Caco-2 (cell line): ENCODE data around the gene EDDM3A. TPM values are rescaled to one million over a fixed set of nuclear protein-coding genes. Genes with fewer than 3 reads are reported as not detected.
"Not testable (repeated sequence)": the region's sequence is repeated elsewhere in the genome, so short reads cannot be mapped to it uniquely, and the experiment has no call there.

Source experiments
- BruUV-seq: library from RNA; stranded (reverse); fragments of 400-500 nt; replicated peaks from 2 replicates; lab custom pipeline; 2021; lab: Mats Ljungman, UMichigan
- CTCF ChIA-PET: fragments of 300-600 bp; sonication (Branson Sonifier 250); formaldehyde crosslinking; loops from one replicate; lab custom pipeline; 2022; ENCODE audit warnings: antibody characterized with exemption; lab: Charles Lee
- POLR2A ChIA-PET: fragments of 300-600 bp; sonication (Branson Sonifier 250); formaldehyde crosslinking; loops from one replicate; lab custom pipeline; 2022; ENCODE audit warnings: antibody characterized with exemption; lab: Charles Lee
- DNase-seq, 2 experiments: peaks; one replicate each; pipeline versions ENCODE4 v3.0.0 to v3.0.0-alpha.2; 2020 to 2022
- H3K27me3 ChIP-seq: replicated peaks from 2 replicates; pipeline ENCODE4 v1.6.0; 2011; ENCODE audit warnings: low read length; ENCODE audit not compliant: control insufficient read depth, insufficient read depth
- H3K36me3 ChIP-seq: 2 replicates; pipeline ENCODE4 v1.5.1; 2011; ENCODE audit warnings: low read length; ENCODE audit not compliant: control insufficient read depth, insufficient read depth
- H3K4me1 ChIP-seq: fragments of 250-450 bp; sonication (Bioruptor Pico); 2 replicates; pipeline ENCODE4 v1.5.1; 2020; ENCODE audit warnings: mild to moderate bottlenecking
- H3K4me3 ChIP-seq: 2 replicates; pipeline ENCODE4 v1.5.1; 2011; ENCODE audit warnings: low read depth, mild to moderate bottlenecking, control low read depth, low read length
- H3K9me3 ChIP-seq: fragments of 250-450 bp; sonication (Bioruptor Pico); 2 replicates; pipeline ENCODE4 v1.5.1; 2020; ENCODE audit warnings: mild to moderate bottlenecking, moderate library complexity
- H3K27ac Mint-ChIP-seq: one replicate; pipeline ENCODE4 v1.8.0; 2022; ENCODE audit warnings: mixed read lengths; ENCODE audit not compliant: unreplicated experiment
- H3K27me3 Mint-ChIP-seq: one replicate; pipeline ENCODE4 v1.8.0; 2022; ENCODE audit warnings: mixed read lengths; ENCODE audit not compliant: insufficient read depth, unreplicated experiment
- H3K36me3 Mint-ChIP-seq: one replicate; pipeline ENCODE4 v1.8.0; 2022; ENCODE audit warnings: mild to moderate bottlenecking, mixed read lengths; ENCODE audit not compliant: insufficient read depth, unreplicated experiment
- H3K4me1 Mint-ChIP-seq: one replicate; pipeline ENCODE4 v1.8.0; 2022; ENCODE audit warnings: low read depth, mixed read lengths; ENCODE audit not compliant: unreplicated experiment
- H3K4me3 Mint-ChIP-seq: one replicate; pipeline ENCODE4 v1.8.0; 2022; ENCODE audit warnings: mild to moderate bottlenecking, moderate library complexity, mixed read lengths; ENCODE audit not compliant: unreplicated experiment
- H3K9me3 Mint-ChIP-seq: one replicate; pipeline ENCODE4 v1.8.0; 2022; ENCODE audit warnings: mixed read lengths; ENCODE audit not compliant: unreplicated experiment
- intact Hi-C: fragments of 100-400 bp; cut with micrococcal nuclease; formaldehyde crosslinking; loops from one replicate; pipeline ENCODE4 v1.10.0; 2022; ENCODE audit not compliant: unreplicated experiment
- total RNA-seq: library from RNA; stranded (reverse); gene quantifications from 2 replicates; pipeline ENCODE4 v1.2.3, GENCODE V29; 2022
- TF ChIP-seq, protein P1 (sequence below), 2 experiments: fragments of 200-600 bp in 1 of 2; IDR thresholded peaks; 1 replicate in 1 of 2; 2 replicates in 1 of 2; pipeline versions ENCODE4 v1.5.1 to v1.8.0; 2011 to 2022; ENCODE audit warnings: antibody characterized with exemption in 1 of 2, control low read depth in 1 of 2, inconsistent platforms in 1 of 2, low read depth in 1 of 2, low read length in 1 of 2, mild to moderate bottlenecking in 1 of 2, moderate library complexity in 1 of 2; ENCODE audit not compliant: insufficient read depth in 1 of 2, severe bottlenecking in 1 of 2, unreplicated experiment in 1 of 2

The EDDM3A gene
- total RNA-seq, 1 experiment from 2014 or later: not detected

DNA sequence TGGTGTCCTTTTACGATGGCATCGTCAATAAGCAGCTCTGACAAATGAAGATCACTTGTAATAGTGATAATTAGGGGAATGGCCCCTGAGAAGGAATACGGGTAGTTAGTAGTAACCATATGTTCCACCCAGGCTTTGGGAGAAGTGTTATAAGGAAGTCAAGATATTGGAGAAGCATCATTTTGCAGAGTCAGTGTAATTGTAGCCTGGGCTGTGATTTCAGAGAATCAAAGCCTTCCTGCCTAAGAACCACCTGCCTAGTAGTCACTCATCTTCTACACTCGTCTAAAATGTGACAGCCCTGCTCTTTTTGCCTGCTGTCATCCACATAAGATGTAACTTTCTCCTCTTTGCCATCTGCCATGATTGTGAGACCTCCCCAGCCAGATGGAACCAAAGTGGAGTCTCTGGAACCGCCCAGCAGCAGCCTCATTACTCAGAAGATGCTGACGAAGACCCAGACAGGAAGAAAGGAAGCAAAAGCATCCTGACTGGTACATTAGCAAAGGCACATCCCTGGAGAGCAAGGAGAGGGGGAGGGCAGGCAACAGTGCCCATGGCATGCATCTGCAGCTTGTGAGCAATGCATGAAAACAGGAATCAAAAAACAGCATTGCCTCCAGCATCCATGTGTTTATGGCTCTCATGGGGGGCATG lies 12.6 kb upstream of the EDDM3A start:
- Histone ChIP-seq H3K36me3 (no peaks in the 10 kb centered on the region), H3K4me1 (no peaks in the 10 kb centered on the region), H3K4me3 (no peak overlapping the region), H3K9me3 (no peaks in the 10 kb centered on the region), H3K27me3 (no peaks in the 10 kb centered on the region)
- Mint-ChIP-seq H3K4me1 (no peaks in the 10 kb centered on the region), H3K27me3 (no peaks in the 10 kb centered on the region), H3K36me3 (no peaks in the 10 kb centered on the region), H3K4me3 (no peak overlapping the region), H3K27ac (no peak overlapping the region), H3K9me3 (no peaks in the 10 kb centered on the region)
- POLR2A ChIA-PET: no interaction called here
- intact Hi-C loops: no loop called here
- CTCF ChIA-PET: interaction anchor here (0.8 kb wide), 1 partner anchor 10 kb away, joined by 4 read pairs; no protein-coding TSS in a partner anchor
- no TSS peak for BruUV-seq
- TF ChIP-seq, protein P1, sequence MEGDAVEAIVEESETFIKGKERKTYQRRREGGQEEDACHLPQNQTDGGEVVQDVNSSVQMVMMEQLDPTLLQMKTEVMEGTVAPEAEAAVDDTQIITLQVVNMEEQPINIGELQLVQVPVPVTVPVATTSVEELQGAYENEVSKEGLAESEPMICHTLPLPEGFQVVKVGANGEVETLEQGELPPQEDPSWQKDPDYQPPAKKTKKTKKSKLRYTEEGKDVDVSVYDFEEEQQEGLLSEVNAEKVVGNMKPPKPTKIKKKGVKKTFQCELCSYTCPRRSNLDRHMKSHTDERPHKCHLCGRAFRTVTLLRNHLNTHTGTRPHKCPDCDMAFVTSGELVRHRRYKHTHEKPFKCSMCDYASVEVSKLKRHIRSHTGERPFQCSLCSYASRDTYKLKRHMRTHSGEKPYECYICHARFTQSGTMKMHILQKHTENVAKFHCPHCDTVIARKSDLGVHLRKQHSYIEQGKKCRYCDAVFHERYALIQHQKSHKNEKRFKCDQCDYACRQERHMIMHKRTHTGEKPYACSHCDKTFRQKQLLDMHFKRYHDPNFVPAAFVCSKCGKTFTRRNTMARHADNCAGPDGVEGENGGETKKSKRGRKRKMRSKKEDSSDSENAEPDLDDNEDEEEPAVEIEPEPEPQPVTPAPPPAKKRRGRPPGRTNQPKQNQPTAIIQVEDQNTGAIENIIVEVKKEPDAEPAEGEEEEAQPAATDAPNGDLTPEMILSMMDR (IDR thresholded peaks at IDR 0.05; ENCODE audit: insufficient read depth in 1 of 2, low read depth in 1 of 2, low read length in 1 of 2, severe bottlenecking in 1 of 2, unreplicated experiment in 1 of 2): no peak
- DNase-seq: no peak

DNA sequence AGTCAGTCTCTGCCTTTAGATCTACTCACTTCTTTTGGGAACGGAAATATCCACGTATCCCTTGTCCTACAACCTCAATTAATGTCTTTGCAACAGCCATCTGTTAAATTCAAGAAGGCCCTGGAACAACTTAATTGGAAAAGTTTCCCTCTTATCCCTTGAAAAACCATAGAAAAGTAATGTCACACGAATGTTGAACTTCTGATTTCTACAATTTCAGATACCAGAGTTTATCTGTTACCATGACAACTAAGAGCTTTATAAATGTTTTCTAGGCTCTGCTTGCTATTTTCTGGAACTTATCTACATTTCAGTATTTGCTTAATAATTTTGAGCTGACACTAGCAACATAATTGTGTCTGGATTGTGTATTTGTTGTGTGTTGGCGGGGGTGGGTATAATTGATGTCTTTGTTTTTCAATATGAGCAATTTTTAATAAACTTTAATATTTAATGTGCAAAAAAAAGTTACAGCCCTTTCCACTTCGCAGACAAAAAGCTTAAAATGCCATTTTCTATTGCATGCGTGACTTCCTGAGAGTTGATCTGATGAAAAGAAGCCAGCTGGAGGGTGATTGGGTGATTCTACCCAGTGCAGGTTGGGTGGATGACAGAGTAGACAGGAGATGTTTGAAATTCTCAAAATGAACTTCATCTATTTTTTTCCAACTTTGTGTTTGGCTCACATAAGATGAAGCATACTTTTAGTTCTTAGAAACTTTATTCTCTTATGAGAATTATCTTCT lies 11.8 kb upstream of the EDDM3A start:
- H3K27ac Mint-ChIP-seq: no peak overlapping the region
- H3K36me3 Mint-ChIP-seq: no peaks in the 10 kb centered on the region
- Histone ChIP-seq H3K27me3 (no peaks in the 10 kb centered on the region), H3K4me1 (no peaks in the 10 kb centered on the region), H3K9me3 (no peaks in the 10 kb centered on the region), H3K36me3 (no peaks in the 10 kb centered on the region), H3K4me3 (no peak overlapping the region)
- H3K4me3 Mint-ChIP-seq: no peak overlapping the region
- H3K9me3 Mint-ChIP-seq: no peaks in the 10 kb centered on the region
- no peak for DNase-seq
- TF ChIP-seq, protein P1 (IDR thresholded peaks at IDR 0.05; ENCODE audit: insufficient read depth in 1 of 2, low read depth in 1 of 2, low read length in 1 of 2, severe bottlenecking in 1 of 2, unreplicated experiment in 1 of 2): no peak
- intact Hi-C loops: no loop called here
- ChIA-PET CTCF (interaction anchor here (0.8 kb wide), 1 partner anchor 11 kb away, joined by 4 read pairs; no protein-coding TSS in a partner anchor), POLR2A (no interaction called here)
- H3K27me3 Mint-ChIP-seq: no peaks in the 10 kb centered on the region
- H3K4me1 Mint-ChIP-seq: no peaks in the 10 kb centered on the region
- BruUV-seq: no TSS peak

- Mint-ChIP-seq H3K27ac (no peak overlapping the region), H3K4me1 (no peaks in the 10 kb centered on the region), H3K9me3 (no peaks in the 10 kb centered on the region), H3K36me3 (no peaks in the 10 kb centered on the region), H3K27me3 (no peaks in the 10 kb centered on the region), H3K4me3 (no peak overlapping the region)
- Histone ChIP-seq H3K4me3 (no peak overlapping the region), H3K9me3 (no peaks in the 10 kb centered on the region), H3K36me3 (no peaks in the 10 kb centered on the region), H3K27me3 (no peaks in the 10 kb centered on the region), H3K4me1 (no peaks in the 10 kb centered on the region)
- BruUV-seq: no TSS peak
- DNase-seq: no peak
- intact Hi-C loops: no loop called here
- TF ChIP-seq, protein P1 (IDR thresholded peaks at IDR 0.05; ENCODE audit: insufficient read depth in 1 of 2, low read depth in 1 of 2, low read length in 1 of 2, severe bottlenecking in 1 of 2, unreplicated experiment in 1 of 2): no peak
- ChIA-PET POLR2A (no interaction called here), CTCF (no interaction called here)
These were observed 11.3 kb upstream of the EDDM3A start for GRCh38 chr14:20734430-20734806.

GRCh38 chr14:20738292-20738691 lies 7.4 kb upstream of the EDDM3A start:
- POLR2A ChIA-PET, intact Hi-C loops: not testable (repeated sequence)

More at GRCh38 chr14:20738292-20738691, 7.4 kb upstream of the EDDM3A start:
- not testable (repeated sequence) for H3K27me3 Mint-ChIP-seq, BruUV-seq, H3K4me1 Mint-ChIP-seq, H3K4me1 ChIP-seq, DNase-seq, H3K4me3 ChIP-seq, H3K9me3 ChIP-seq, H3K36me3 ChIP-seq, H3K27ac Mint-ChIP-seq, H3K9me3 Mint-ChIP-seq, H3K4me3 Mint-ChIP-seq, H3K27me3 ChIP-seq, H3K36me3 Mint-ChIP-seq
- CTCF ChIA-PET: interaction anchor here (0.8 kb wide), 1 partner anchor 9 kb away, joined by 3 read pairs; no protein-coding TSS in a partner anchor
